ENCODE data around the gene LRRFIP1.

The LRRFIP1 gene

DNA sequence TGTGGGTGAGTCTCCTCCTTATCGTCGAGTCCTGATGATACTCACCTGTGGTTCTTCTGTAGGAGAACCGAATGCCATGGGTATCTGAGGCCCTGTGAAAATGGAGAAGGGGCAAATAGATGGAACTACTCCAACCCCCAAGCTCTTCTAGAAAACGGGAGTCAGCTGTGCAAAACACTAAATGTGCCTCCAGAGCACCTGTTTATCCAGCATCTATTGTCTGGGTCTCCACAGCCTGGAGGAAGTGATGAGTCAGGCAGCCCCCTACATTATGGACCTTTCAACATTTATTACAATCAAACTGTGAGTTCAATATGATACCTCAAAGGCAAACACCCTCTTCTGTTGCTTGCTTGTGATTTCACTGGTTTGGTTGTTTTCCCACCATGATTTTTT lies 9.8 kb upstream of the LRRFIP1 start:
- no peak for DNase-seq (ENCODE audit: low read depth in 1 of 2, low spot score in 1 of 2)

DNA sequence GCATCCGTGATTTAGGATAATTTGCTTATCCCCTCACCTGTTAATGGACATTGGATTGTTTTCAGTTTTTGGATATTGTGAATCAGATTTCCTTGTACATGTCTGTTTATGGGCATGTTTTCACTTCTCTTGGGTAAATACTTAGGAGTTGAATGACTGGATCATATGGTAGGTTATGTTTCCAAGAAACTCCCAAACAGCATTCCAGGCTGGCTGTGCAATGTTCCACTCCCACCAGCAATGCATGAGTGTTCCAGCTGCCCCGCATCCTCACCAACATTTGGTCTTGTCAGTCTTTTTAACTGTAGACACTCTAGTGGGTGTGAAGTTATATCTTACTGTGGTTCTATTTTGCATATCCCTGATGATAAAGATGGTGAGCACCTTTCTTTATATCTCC lies 8.9 kb upstream of the LRRFIP1 start:
- DNase-seq (ENCODE audit: low read depth in 1 of 2, low spot score in 1 of 2) = no peak

DNA sequence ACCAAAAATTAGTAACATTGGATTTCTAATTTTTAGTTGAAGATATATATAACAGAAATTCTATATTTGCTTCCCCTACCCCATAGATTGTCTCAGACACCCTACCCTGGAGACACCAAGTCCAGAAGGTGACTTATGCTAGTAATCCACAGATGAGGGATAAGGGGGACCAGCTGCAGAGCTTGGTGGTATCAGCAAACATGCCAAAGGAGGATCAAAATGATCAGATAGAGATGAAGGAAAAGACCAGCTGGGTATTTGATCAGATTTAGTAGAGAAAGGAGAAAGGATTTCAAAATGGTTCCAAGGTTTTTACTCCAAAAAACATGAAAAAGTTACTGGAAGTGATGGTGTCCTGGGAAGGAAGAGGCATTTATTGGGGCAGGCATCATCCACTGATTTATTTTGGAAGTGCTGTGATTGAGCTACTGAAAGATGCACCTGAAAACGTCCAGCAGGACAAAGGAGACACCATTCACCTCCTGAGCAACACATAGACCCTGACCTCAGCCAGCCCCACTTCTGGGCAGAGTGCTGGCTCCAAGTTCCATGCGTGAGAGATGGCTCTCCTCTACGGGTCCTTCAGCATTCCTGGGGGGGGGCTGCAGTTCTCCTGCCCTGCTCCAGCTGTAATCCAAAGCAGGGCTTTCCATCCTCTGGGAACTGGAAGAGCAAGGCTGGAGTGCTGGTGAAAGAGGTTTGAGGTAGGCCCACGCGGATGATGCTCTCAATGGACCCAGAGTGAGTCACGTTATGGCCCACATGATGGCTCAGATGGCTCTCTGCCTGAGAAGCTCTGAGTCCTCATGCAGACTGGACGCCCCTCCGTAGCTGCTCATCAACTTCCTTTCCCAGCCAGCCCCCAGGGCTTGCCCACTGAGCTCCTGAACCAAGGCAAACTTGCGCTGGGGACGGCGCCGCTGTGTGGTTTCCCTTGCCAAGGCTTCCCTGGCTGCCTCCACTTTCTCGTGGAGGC lies 3.7 kb upstream of the LRRFIP1 start:
- DNase-seq (ENCODE audit: low read depth in 1 of 2, low spot score in 1 of 2) = no peak

DNA sequence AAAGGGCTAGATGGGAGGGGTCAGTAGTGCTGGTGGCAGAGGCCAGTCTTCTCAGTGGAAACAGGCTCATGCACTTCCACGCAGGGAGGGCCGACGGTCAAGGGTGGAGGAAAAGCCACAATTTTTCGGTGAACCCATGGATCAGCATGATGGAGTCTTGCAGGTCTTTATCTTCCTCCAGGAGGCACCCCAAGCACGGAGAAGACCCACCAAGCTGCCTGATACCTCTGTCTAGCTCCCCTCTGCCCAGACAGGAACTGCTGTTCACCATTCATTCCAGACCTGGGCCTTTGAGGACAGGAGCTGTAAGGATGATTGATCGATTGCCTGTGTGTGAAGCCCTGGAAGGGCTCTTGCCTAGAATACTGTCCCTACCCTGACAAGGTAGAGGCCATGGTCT lies 2.8 kb upstream of the LRRFIP1 start:
- DNase-seq (ENCODE audit: low read depth in 1 of 2, low spot score in 1 of 2) = no peak

DNA sequence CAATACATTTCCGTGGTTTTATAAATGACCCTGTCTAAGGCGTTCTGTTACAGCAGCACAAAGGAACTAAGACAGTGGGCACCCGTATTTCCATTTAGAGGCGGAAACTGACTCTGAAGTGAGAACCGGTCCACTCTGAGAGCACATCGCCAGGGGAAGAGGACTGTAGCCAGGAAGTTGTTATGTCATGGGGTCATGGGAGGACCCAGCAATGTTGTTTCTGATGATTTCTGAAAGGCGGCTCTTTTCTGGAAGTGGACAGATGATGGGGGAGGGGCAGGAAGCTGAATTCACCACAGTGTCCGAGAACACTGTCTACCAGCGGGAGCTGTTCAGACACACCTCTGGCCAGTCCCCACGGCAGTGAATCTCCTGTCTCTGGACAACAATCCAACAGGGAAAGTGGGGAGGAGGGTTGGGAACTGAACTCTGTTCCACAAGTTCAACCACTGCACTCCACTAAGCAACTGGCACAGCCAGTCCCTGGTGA lies 2.1 kb upstream of the LRRFIP1 start:
- DNase-seq (ENCODE audit: low read depth in 1 of 2, low spot score in 1 of 2) = no peak

DNA sequence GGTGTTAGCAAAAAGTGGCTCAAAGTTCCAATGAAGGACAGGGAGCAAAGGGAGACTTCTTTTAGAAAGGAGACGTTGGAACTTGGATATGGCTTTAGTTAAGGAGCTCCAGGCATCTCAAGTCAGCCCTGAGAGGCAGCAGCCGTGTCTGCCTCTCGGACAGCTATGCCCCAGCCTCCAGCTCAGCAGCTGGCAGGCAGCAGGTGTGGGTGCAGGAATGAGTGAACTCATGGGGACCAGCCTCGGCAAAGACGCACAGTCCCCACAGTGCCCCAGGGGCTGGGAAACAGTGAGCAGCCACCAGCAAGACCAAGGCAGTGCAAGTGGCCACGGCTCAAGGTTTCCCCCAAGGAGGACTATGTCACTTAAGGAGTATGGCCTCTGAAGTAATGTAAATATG lies 1.6 kb upstream of the LRRFIP1 start:
- no peak for DNase-seq (ENCODE audit: low read depth in 1 of 2, low spot score in 1 of 2)

DNA sequence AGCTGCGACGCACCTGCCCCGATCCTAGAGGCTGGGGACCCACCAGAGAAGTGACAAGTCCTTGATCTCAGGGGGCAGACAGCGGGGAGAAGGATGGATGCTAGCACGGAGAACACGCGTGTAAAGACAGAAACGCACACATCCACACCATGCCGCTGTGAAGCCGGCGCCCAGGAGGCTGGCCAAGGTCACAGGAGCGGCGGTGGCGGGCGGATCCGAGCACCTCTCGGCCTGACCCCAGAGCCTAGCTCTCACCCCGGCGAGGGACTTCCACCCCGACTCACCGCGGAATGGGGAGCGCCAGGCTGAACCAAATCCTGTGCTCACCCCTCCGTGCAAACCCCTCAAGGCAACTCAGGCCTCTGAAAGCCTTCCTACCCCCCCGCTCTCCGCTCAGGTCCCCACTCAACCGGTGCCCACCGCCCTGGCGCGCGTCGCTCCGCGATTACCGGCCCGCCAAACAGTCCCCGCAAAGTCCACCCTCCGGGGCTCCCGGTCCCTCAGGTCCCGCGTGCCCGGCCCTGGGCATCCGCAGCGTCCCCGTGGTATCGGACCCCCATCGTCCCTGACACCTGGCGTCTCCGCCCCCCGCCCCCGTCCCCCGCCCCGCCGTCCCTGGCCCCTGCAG lies 460 bp upstream of the LRRFIP1 start:
- DNase-seq (ENCODE audit: low read depth in 1 of 2, low spot score in 1 of 2) = no peak

DNA sequence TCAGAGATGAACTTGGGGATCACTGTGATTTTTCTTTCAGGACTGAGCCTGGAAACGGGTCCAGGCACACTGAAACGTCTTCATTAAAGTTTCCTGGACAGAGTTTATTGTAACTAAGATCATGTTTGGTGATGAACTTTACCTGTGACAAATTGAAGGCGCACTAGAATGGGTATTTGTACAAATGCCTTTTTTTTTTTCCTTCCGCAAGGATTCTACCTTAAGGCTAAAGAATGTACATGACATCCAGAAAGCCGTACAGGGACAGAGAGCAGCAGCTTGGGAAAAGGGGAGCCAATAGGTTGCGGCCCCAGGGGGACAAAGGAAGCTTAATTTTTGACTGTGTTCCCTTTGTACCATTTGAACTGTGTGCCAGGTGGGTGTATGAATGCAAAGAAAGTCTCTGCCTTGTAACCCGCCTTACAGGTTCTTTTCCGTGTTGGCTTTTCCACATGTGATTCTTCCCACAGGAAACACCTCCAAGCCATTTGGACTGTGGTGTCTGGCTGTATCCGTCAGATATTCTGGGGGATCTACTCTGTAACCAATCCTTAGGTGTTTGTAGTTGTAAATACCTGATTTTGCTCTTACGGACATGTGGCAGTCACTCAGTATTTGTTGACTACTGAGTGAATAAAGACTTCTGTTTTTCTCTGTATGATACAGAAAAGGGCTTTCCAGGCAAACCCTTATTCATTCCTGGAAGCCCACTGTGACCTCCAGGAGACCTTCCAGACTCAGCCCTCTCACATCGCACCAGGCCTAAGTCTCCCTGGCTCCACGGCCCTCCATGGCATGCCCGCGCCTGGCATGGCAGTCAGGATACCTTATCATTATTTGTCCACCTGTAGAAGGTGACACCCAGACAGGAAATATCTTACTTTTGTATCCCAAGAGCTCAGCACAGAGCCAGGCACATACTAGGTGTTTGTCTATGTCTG lies 1.1 kb downstream of the LRRFIP1 start:
- DNase-seq (ENCODE audit: low read depth in 1 of 2, low spot score in 1 of 2) = no peak

DNA sequence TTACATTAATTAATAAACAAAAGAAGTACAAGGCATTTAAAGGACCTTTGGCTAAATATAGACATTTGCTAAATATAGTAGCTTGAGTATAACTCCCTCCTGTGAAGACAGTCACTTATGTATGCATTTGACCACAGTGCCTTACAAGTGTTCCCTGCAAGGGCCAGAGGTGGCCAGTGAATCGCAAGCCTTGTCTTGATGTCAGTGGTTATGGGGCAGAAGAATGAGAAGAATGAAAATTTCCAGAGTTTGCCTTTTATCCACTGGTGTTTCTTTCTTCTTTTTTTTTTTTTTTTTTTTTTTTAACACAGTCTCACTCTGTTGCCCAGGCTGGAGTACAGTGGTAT lies 1.8 kb downstream of the LRRFIP1 start:
- DNase-seq (ENCODE audit: low read depth in 1 of 2, low spot score in 1 of 2) = no peak

DNA sequence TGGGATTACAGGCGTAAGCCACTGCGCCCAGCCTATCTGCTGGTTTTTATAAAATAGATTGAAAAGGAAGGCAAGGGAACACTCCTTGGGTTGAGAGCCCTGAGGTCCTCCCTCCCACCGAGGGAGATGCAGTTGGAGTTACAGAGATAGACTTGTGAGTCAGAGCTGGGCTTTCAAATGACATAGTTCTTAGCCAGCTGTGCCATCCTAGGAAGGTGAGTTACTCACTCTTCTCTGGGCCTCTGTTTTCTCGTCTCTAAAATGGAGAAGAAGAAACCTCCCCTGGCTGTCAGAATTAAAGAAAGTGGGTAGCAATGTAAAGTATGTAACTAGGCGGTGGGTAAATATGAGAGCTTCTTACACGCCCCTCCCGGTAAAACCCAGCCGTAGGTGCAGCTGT lies 2.4 kb downstream of the LRRFIP1 start:
- DNase-seq (ENCODE audit: low read depth in 1 of 2, low spot score in 1 of 2) = no peak

DNA sequence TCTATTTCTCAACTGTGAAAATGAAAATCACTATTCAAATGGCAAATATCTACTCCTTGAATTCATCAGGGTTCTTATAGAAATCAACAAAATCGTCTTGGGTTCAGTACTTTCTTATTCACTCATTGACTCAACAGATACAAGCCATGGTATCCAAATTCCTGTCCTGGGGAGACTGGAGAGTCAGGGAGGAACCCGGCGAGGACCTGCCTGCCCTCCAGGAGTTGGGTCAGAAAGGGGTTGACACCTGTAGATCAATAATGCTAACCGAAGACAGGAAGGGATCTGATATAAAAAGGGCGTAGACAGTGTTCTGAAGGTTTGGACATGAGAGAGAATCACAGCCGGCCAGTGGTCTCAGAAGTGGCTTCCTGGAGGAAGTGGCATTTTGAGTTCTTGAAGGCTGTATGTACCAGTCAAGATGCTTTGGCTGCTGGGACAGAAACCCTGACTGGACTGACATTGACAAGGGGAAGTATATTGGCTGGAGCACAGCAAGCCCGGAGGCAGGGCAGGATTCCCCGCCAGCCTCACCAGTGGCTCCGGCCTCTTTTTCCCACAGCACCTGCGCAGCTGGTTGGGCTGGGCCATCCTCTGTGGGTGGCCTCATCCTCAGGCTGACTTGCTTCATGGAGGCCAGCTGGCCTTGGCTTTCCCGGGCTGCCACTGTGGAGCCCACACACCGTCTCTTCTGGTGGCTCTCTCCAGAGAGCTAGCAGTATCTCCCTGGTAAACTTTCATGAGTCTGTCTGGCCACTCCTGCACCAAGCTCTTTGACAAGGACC lies 3.0 kb downstream of the LRRFIP1 start:
- no peak for DNase-seq (ENCODE audit: low read depth in 1 of 2, low spot score in 1 of 2)

DNA sequence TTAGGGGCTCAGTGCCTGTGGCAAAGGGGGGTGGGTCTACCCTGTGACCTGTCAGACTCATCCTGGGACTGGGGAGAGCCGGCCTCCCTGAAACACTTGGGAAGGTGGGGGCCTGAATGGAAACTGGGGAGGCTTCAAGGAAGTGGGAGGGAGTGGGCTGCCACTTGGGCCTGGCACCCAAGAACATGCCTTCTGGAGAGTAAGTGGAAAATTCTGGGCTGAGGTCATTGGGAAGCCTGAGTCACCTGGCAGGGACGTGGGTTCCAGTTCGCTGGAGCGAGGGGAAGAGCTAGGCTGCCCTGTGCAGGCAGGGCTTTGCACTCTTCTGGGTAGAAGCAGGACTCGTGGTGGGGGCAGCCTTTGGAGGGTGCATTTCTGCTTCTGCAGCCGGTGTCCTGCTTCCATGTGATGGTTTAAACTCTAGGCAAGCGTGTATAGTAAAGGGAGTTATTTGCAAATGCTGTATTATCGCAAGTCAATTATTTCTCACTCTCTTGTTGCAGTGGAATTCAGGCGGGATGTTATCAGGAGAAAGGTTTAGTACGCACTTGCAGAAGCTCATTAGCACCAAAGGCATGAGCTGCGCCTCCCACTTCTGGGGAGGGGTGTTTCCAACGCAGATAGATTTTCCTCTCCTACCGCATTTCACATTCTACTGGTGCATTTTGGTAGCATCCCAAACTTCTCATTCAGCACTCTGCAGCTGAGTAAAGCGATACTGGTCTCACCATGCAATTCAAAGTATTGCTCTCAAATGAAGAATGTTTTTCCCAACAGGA lies 3.8 kb downstream of the LRRFIP1 start:
- DNase-seq (ENCODE audit: low read depth in 1 of 2, low spot score in 1 of 2) = no peak

DNA sequence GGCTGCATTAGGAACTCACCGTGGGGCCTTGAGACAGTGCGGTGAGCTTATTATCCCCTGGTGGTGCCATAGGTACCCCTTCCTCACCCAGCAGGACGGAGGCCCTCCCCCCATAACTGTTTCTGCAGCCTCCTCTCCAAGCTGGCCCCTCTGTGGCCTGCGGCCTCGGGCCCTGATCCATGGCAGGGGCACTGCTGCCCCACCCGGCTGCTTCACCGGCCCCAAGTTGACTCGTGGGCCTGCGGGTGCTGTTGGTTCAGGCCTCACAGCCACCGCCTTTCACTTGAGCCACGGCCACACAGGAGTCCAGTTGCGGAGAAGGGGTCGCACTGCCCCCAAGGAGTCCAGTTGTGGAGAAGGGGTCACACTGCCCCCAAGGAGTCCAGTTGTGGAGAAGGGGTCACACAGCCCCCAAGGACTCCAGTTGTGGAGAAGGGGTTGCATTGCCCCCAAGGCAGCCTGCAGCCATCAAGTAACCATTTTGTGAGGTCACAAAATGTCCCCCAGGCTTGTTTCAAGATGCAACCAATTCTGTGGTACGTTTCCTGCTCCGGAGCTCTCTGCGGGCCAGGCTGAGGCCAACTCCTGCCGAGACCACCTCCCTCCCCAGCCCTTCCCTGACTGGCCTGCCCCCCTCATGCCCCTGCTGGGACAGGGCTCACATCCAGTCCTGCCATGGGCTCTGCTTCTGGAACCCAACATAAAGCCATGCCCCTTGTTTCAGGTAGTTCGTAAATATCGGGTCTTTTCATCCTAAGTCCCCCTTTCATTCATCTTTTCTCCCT lies 4.6 kb downstream of the LRRFIP1 start:
- DNase-seq (ENCODE audit: low read depth in 1 of 2, low spot score in 1 of 2) = no peak

DNA sequence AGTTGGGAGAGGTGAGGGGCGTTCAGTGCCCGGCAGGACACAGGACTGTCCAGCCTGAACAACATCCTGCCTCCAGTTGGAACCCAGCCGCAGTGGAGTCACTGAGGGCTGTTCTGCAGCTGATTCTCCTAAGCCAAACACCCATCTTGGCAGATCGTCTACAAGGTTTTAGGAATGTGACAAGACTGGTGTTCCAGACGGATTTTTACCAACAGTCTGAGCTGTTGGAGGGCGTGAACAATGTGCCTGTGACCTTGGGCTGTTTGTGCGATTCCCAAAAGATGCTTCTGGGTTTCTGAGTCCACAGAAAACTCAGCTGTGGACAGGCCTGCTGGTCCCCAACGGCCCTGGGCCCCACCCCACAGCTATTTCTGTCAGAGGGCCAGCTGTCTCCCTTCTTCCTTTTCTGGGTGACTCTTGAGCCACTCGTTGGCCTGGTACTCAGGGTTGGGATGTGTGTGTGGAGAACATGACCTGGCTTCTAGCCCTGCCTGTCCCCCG lies 5.7 kb downstream of the LRRFIP1 start:
- no peak for DNase-seq (ENCODE audit: low read depth in 1 of 2, low spot score in 1 of 2)

DNA sequence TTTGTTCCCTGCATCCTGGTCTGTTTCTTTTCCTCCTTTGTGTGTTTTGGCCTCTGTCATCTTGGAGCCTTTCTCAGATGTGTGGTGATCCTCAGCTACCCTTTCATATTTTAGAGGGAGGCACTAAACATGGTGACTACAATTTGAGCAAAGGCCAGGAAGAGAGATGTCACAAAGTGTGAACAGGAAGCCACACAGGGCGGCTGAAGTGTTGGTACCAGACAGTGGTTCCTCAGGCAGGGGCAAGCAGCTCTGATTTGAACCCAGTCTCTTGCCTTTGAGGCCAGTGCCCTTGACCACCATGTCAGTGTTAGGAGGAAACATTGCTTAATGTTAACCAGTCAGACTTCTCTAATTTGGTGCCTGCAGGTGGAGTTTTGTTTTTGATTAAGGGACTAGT lies 9.2 kb downstream of the LRRFIP1 start:
- DNase-seq (ENCODE audit: low read depth in 1 of 2, low spot score in 1 of 2) = no peak

DNA sequence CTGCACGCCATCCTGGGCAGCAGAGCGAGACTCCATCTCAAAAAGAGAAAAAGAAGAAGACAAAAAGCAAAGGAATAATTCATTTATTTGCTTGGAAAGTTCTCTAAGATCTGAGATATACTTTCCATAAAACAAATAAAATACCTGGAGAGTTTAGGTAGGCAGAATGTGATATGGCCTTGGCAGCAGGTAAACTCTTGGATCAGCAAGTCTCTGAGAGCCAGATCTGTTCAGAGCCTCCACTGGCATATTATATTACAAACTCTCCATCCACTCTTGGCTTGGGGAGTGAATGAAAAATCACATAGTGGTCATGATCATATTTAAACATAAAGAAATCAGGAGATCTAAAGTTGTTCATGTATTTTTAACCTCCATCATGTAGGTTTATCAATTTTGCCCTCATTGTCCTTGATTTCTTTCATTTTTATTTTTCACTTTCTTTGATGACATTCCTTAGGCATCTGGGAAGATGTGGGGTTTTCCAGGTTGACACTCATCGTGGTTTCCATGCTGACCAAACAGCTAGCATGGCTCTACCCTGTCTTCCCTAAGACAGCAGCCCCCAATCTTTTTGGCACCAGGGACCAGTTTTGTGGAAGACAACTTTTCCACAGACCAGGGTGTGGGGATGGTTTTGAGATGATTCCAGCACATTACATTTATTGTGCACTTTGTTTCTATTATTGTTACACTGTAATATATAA lies 10.2 kb downstream of the LRRFIP1 start:
- no peak for DNase-seq (ENCODE audit: low read depth in 1 of 2, low spot score in 1 of 2)

DNA sequence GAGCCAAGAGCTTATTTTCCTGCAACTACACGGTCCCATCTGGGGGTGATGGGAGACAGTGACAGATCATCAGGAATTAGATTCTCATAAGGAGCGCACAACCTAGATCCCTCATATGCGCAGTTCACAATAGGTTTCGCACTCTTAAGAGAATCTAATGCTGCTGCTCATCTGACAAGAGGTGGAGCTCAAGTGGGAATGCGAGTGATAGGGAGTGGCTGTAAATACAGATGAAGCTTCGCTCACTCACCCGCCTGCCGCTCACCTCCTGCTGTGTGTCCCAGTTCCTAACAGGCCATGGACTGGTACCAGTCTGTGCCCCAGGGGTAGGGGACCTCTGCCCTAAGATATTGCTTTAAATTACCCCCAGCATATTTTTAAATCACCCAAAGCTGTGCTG lies 10.8 kb downstream of the LRRFIP1 start:
- DNase-seq (ENCODE audit: low read depth in 1 of 2, low spot score in 1 of 2) = no peak
